Ectodermal cell (in vitro differentiated cells): Measurements from ENCODE around the gene SHROOM3.

Source experiments
- H3K27ac ChIP-seq: 2 replicates; pipeline ENCODE4 v1.7.0; 2013; ENCODE audit warnings: mild to moderate bottlenecking, low read depth, low read length; ENCODE audit not compliant: insufficient read depth, poor library complexity, severe bottlenecking
- H3K27me3 ChIP-seq: 2 replicates; pipeline ENCODE4 v1.7.0; 2013; ENCODE audit warnings: mild to moderate bottlenecking, low read length; ENCODE audit not compliant: insufficient read depth, control insufficient read depth, poor library complexity, severe bottlenecking
- H3K36me3 ChIP-seq: one replicate; pipeline ENCODE4 v1.7.0; 2013; ENCODE audit warnings: low read length; ENCODE audit not compliant: control insufficient read depth, insufficient read depth
- H3K4me1 ChIP-seq: one replicate; pipeline ENCODE4 v1.7.0; 2013; ENCODE audit warnings: low read length; ENCODE audit not compliant: control insufficient read depth, insufficient read depth
- H3K4me3 ChIP-seq: 2 replicates; pipeline ENCODE4 v1.7.0; 2013; ENCODE audit warnings: low read depth, low read length, control low read depth; ENCODE audit not compliant: insufficient read depth
- H3K9me3 ChIP-seq: 2 replicates; pipeline ENCODE4 v1.7.0; 2013; ENCODE audit warnings: mild to moderate bottlenecking, low read length, moderate library complexity; ENCODE audit not compliant: control insufficient read depth
- WGBS, 2 experiments: methylation state at CpG; one replicate each; pipeline ENCODE4 v1.1.7; 2013; ENCODE audit warnings: missing lambda C conversion rate in 2 of 2; 5-methylcytosine and 5-hydroxymethylcytosine counted together

The SHROOM3 gene

DNA sequence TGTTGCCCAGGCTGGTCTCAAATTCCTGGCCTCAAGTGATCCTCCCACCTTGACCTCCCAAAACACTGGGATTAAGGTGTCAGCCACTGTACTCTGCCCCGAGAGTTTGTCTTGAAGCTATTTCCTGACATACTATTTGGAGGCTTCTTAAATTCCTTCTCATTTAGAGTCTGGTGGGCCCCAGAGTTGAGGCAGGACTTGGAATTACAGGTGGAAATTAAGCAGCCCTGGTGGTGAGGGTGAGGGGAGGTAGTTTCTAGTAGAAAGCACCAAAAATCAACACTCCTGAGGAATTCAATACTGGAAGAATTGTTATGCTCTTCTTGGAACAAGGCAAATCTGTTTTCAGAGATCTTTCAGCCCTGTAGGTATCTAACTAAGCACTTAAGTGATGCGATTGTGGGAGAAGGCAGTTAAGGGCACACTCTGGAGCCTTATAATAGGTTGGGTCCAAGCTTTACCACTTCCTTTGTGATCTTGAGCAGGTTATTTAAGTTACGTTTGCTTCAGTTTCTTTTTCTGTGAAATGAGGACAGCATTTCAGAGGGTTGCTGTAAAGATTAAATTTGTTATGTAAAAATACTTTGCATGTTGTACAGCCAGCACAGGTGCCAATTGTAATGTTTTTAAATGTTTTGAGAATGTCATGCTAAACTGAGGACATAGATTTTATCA is 262.2 kb downstream of the SHROOM3 start:
- H3K4me1 ChIP-seq, result peaks cover 53% of the 10 kb centered on the region

DNA sequence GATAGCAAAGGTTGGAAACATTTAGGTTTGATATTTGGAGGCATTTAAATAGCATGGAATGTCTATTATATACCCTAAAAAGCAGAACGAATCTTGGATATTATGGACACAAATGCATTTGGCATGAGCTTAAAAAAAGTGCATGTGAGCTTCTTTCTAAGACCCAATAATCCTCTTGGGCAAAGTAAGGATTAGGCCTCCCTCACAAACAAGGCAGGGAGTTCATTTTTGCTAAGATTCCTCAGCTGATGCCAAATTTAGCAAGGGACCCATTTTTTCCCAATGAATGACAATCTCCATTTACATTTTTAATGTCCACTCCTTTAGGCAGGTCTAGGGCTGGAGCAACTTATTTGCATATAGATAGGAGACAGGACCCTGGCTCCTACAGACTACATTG is 263.1 kb downstream of the SHROOM3 start:
- H3K4me1 ChIP-seq, result peaks cover 60% of the 10 kb centered on the region
- H3K27me3 ChIP-seq, result no peaks in the 10 kb centered on the region

More for the DNA sequence above, 262.2 kb downstream of the SHROOM3 start:
- 85 to 86% methylated on average over 3 of the region's 3 CpGs for WGBS, 2 experiments
- no peaks in the 10 kb centered on the region for H3K27me3 ChIP-seq
- peak overlapping the region; percentile 66 for H3K27ac ChIP-seq
- H3K4me3 ChIP-seq, result no peak overlapping the region
- no peaks in the 10 kb centered on the region for H3K9me3 ChIP-seq
- no peaks in the 10 kb centered on the region for H3K36me3 ChIP-seq

GRCh38 chr4:76699751-76700310 is 264.8 kb downstream of the SHROOM3 start:
- 96 to 99% methylated on average over 4 of the region's 4 CpGs for WGBS, 2 experiments
- no peak overlapping the region for H3K27ac ChIP-seq
- peaks cover 50% of the 10 kb centered on the region for H3K4me1 ChIP-seq
- H3K27me3 ChIP-seq, result no peaks in the 10 kb centered on the region
- no peaks in the 10 kb centered on the region for H3K36me3 ChIP-seq
- H3K4me3 ChIP-seq, result no peak overlapping the region
- H3K9me3 ChIP-seq, result no peaks in the 10 kb centered on the region

More for the DNA sequence above, 263.1 kb downstream of the SHROOM3 start:
- H3K9me3 ChIP-seq, result no peaks in the 10 kb centered on the region
- H3K27ac ChIP-seq, result no peak overlapping the region
- no peaks in the 10 kb centered on the region for H3K36me3 ChIP-seq
- WGBS, 2 experiments, result 77 to 81% methylated on average over 1 of the region's 1 CpG
- no peak overlapping the region for H3K4me3 ChIP-seq

- no peak overlapping the region for H3K27ac ChIP-seq
Measured at GRCh38 chr4:76702440-76703122, 267.6 kb downstream of the SHROOM3 start.

GRCh38 chr4:76703123-76703490 is 268.1 kb downstream of the SHROOM3 start:
- H3K9me3 ChIP-seq, result no peaks in the 10 kb centered on the region
- H3K27me3 ChIP-seq, result no peaks in the 10 kb centered on the region
- H3K4me1 ChIP-seq, result peaks cover 24% of the 10 kb centered on the region
- H3K27ac ChIP-seq, result no peak overlapping the region
- no peak overlapping the region for H3K4me3 ChIP-seq
- WGBS, 2 experiments, result 77 to 78% methylated on average over 1 of the region's 1 CpG
- H3K36me3 ChIP-seq, result no peaks in the 10 kb centered on the region

More at GRCh38 chr4:76702440-76703122, 267.6 kb downstream of the SHROOM3 start:
- Histone ChIP-seq H3K27me3 (no peaks in the 10 kb centered on the region), H3K4me3 (no peak overlapping the region), H3K36me3 (no peaks in the 10 kb centered on the region), H3K9me3 (no peaks in the 10 kb centered on the region), H3K4me1 (peaks cover 26% of the 10 kb centered on the region)
- WGBS, 2 experiments, result 93 to 94% methylated on average over 4 of the region's 4 CpGs

DNA sequence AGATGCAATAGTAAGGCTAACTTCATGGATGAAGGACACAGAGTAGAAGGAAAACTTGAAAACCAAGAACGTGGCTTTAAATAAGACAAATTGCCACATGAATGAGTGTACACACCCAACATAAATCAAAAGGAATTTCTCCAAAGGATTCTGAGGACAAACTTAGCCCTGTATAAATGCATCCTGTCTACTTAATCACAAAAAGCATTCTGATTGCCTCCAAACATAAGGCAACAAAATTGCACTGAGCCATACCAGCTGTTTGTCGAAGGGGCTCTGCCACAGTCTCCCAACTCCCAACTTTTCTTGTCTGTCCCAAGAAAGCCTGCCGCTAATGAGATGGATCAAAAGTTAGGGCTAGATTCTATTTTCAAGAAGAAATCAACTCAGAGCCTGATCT is 268.6 kb downstream of the SHROOM3 start:
- H3K27ac ChIP-seq, result no peak overlapping the region
- WGBS, 2 experiments, result 85 to 86% methylated on average over 3 of the region's 3 CpGs
- no peaks in the 10 kb centered on the region for H3K36me3 ChIP-seq

GRCh38 chr4:76704133-76704881 is 269.3 kb downstream of the SHROOM3 start:
- H3K9me3 ChIP-seq, result no peaks in the 10 kb centered on the region
- no peaks in the 10 kb centered on the region for H3K27me3 ChIP-seq
- H3K4me3 ChIP-seq, result no peak overlapping the region
- WGBS, 2 experiments, result 88 to 90% methylated on average over 3 of the region's 3 CpGs
- H3K4me1 ChIP-seq, result peaks cover 25% of the 10 kb centered on the region
- no peaks in the 10 kb centered on the region for H3K36me3 ChIP-seq
- no peak overlapping the region for H3K27ac ChIP-seq

More for the DNA sequence above, 268.6 kb downstream of the SHROOM3 start:
- Histone ChIP-seq H3K4me1 (peaks cover 24% of the 10 kb centered on the region), H3K27me3 (no peaks in the 10 kb centered on the region), H3K9me3 (no peaks in the 10 kb centered on the region), H3K4me3 (no peak overlapping the region)

- Histone ChIP-seq H3K4me1 (peaks cover 29% of the 10 kb centered on the region), H3K27ac (no peak overlapping the region), H3K4me3 (no peak overlapping the region), H3K27me3 (no peaks in the 10 kb centered on the region), H3K9me3 (no peaks in the 10 kb centered on the region), H3K36me3 (peaks cover 4% of the 10 kb centered on the region)
- WGBS, 2 experiments, result 93 to 97% methylated on average over 1 of the region's 1 CpG
Measured at GRCh38 chr4:76705472-76705871, 270.4 kb downstream of the SHROOM3 start.

DNA sequence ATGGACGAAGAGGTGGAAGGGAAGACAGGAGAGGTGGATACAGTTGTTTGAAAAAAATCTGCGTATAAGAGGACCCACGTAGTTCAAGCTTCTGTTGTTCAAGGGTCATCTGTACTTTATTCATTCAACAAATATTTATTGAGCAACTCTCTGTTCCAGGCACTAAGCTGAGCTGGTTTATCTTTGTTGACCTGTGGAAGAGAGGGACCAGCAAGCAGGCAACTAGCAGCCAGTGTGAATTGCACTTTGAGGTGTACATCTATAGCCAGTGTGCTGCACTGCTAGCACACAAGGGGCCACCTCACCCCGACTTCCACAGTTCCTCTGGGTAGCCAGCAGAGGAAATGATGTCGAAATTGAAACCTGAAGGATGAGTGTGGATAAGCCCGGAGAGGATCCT is 271.6 kb downstream of the SHROOM3 start:
- Histone ChIP-seq H3K36me3 (peaks cover 14% of the 10 kb centered on the region), H3K9me3 (no peaks in the 10 kb centered on the region), H3K4me1 (peaks cover 29% of the 10 kb centered on the region), H3K27me3 (no peaks in the 10 kb centered on the region), H3K27ac (no peak overlapping the region), H3K4me3 (no peak overlapping the region)
- WGBS, 2 experiments, result 97 to 98% methylated on average over 6 of the region's 6 CpGs
